Uterus (tissue), 2 donors: ENCODE results near the gene RUBCNL.

Source experiments
- CTCF ChIP-seq, 4 experiments: fragments of 200-600 bp in 2 of 4; fragments of 450-650 bp in 2 of 4; sonication (generic) in 2 of 4; IDR thresholded peaks; one replicate each; pipeline ENCODE4 v1.5.1; 2016 to 2019; ENCODE audit warnings: antibody characterized with exemption in 4 of 4, mild to moderate bottlenecking in 2 of 4, moderate library complexity in 1 of 4
- POLR2A ChIP-seq, 2 donors: fragments of 450-650 bp; IDR thresholded peaks; one replicate each; pipeline ENCODE4 v1.6.1; 2016; ENCODE audit warnings: antibody characterized with exemption in 2 of 2, mild to moderate bottlenecking in 1 of 2, moderate library complexity in 1 of 2

- TF ChIP-seq CTCF (IDR thresholded peaks at IDR 0.05) (no peak), POLR2A (IDR thresholded peaks at IDR 0.05) (no peak)
These were observed 32.0 kb downstream of the RUBCNL start for GRCh38 chr13:46355088-46355468.
